Lung microvascular endothelial cell (primary cell): Measurements from ENCODE around the gene ARHGAP19. TPM values are rescaled to one million over a fixed set of nuclear protein-coding genes. Genes with fewer than 3 reads are reported as not detected.

Experiments used
- DNase-seq, 2 donors: peaks; one replicate each; pipeline versions ENCODE4 v3.0.0 to v3.0.0-alpha.2; 2010; ENCODE audit warnings: low read depth in 2 of 2
- total RNA-seq: library from RNA; depleted of rRNA; stranded (reverse); fragments of >200 nt; gene quantifications from 2 replicates; pipeline ENCODE4 v1.2.1, GENCODE V29; 2014

The ARHGAP19 gene
- total RNA-seq, 1 donor from 2014 or later, result 6.2 TPM

DNA sequence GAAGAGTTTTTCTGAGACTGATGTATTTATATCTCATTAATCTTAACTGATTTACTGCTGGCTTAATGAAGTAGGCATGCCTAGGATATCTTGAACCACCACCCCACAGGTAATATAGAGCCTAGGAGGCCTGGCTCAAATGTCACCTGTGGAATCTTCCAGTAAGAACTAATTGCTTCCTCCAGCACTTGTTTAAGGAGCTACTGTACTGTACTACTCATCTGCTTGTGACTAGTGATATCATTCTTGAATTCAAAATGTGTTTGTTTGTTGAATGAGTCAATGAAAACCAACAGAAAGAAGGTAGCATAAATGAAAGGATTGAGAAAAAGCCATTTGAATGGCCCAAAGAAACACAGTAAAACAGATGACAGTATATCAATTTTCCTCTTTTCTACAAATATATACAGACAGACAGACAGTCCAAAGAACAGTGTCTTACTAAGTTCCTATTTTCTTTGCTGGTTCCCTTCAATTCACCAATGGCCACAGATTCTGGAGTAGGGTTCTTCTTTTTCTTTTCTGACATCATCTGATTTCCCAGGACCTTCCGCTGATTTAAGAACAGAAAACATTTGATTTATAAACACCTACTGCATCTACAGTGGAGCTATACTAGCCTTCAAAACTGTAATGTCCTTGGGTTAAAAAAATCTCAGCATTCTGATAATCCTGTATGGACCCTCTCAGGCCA is 63.0 kb downstream of the ARHGAP19 start:
- DNase-seq, result peak in 1 of 2 donors; percentile 10

GRCh38 chr10:97228775-97229157 is 63.7 kb downstream of the ARHGAP19 start:
- DNase-seq, result no peak

DNA sequence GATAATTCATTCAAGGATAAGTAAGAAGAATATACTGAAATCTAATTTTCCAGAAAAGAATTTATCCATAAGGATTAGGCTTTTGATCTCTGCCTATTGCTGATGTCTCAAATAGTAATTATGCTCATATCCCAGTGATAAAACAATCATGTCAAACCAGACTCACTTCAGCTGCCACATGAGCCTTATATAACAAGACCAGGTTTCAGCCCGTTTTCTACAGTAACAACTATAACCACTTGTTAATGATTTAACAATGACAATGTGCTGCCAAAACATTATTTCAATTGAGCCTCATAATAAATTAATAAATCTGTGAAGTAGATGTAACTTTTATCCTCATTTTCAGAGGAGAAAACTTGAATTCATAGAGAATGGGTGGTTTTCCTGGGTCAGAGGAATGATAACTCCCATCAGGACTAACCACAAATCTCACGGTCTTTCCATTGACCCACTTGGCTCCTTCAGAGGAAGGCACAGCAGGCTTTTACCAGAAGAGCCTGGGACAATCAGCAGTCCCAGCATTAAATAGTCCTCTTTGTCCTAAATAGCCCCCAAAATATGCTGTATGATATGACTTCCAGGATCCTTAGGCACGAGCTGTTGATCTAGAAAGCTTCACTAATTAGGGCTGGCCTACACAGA is 64.2 kb downstream of the ARHGAP19 start:
- DNase-seq, result no peak

GRCh38 chr10:97226398-97226797 is 66.0 kb downstream of the ARHGAP19 start:
- no peak for DNase-seq

GRCh38 chr10:97224483-97225435 is 67.7 kb downstream of the ARHGAP19 start:
- DNase-seq, result no peak

DNA sequence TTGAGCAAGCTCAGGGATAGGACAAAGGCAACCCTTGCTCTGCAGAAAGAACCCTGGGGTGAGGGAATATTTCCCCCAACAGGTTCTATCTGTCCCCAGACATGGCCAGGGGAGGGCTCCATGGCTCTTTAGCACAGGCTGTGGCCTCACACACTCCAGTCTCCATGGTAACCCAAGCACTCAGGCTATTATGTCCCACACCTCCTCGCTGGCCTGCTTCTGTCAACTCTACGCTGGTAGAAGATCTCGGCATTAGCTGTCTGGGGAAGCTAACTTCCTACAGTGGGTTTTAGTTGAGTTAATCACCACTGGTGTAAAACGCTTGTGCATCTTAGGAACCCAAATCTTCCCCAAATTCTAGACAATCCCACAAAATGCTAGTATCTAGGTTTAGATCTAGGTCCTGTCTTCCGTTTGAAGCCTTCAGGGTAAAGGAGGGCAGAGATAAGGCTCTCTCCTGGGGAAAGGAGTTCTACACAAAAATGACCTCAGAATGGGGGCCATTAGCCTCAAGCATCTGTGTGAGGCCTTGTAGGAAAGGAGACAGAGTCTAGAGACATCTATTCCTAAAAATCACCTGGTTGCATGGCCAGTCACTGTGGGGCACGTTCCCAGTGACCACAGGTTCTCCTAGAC is 70.0 kb downstream of the ARHGAP19 start:
- no peak for DNase-seq

- DNase-seq, result no peak
Observed at GRCh38 chr10:97220355-97220754, 72.1 kb downstream of the ARHGAP19 start.

GRCh38 chr10:97217299-97217698 is 75.1 kb downstream of the ARHGAP19 start:
- peak in 1 of 2 donors; percentile 37 for DNase-seq

- no peak for DNase-seq
Observed at GRCh38 chr10:97215619-97216260, 76.7 kb downstream of the ARHGAP19 start.

DNA sequence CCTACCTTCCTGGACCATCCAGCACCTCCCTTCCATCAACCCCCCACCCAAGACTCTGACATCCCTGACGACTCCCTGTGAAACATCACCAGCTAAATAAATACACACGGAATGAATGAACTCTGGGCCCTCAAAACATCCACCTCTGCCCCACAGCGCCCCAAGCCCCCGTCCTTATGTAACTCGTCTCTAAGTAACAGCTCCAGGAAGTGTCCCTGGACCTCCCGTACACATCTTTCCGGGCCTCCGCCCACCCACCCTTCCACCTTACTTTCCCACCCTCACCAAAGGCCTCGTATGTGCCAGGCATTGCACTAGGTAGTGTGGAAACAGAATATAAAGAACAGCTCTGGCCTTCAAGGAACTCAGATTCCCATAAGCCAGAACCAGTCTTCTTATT is 79.0 kb downstream of the ARHGAP19 start:
- no peak for DNase-seq

DNA sequence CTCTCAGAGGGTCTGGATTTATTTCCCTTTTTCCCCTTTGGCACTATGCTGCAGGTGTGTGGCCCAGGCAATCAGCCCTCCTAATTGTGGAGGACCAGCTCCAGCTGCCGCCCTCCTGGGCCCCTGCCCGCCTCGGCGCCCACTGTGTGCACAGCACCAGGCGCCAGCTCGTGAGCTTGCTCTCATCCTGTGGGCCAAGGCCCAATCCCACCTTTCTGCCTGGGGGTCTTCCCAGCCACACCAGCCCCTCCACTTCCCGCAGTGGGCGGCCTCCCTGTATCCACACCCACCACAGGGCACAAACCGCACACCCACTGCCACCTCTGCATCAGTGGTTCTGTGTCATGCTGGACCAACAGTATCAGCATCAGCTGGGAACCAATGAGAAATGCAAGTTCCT is 81.2 kb downstream of the ARHGAP19 start:
- DNase-seq, result no peak

DNA sequence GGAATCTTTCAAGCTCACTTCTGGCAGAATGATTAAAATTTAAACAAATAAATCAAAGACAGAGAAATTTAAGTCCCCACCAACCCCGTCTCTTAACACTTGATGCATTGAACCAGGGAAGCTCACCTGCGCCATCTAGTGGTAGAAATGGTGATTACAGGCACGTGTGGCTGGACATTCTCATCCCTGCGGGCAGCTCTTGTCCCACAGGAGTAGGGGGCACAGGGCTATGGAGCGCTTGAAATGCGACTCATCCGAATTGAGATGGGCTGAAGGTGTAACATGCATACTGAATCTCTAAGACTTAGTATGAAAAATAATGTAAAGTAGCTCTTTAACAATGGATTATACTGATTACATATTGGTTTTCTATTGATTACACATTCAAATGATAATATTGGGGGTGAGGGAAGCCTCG is 81.9 kb downstream of the ARHGAP19 start:
- DNase-seq, result peak; percentile 78 to 85

- no peak for DNase-seq
Observed at GRCh38 chr10:97207756-97208346, 84.6 kb downstream of the ARHGAP19 start.

- no peak for DNase-seq
Observed at GRCh38 chr10:97207131-97207530, 85.3 kb downstream of the ARHGAP19 start.

- no peak for DNase-seq
Observed at GRCh38 chr10:97204826-97205679, 87.4 kb downstream of the ARHGAP19 start.

- DNase-seq, result no peak
Observed at GRCh38 chr10:97203220-97203619, 89.2 kb downstream of the ARHGAP19 start.

DNA sequence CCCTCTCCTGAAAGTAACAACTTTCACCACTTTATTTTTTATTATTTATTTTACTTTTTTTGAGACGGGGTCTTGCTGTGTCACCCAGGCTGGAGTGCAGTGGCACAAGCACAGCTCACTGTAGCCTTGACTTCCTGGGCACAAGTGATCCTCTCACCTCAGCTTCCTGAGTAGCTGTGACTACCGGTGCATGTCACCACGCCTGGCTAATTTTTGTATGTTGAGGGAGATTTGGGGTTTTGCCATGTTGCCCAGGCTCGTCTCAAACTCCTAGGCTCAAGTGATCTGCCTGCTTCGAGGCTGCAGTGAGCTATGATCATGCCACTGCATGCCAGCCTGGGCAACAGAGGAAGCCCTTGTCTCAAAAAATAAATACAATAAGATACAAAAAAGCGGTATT is 91.8 kb downstream of the ARHGAP19 start:
- no peak for DNase-seq

DNA sequence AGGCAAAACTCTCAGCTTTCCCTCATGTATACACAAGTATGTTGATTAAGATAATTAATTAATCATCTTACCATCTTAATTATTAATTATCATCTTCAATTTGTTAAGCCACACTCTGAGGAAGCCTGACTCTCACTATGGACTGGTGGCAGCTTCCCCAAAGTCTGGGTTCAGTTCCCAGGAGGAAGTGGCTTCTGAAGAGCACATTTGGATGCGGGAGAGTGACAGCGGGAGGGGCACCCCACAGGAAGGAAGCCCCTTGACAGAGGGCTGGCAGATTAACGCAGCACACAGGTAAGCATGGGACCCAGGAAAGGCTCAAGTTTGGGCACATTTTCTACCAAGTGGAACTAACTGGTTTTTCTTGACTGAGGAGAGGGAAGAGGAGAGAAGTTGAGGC is 93.3 kb downstream of the ARHGAP19 start:
- DNase-seq, result no peak

- DNase-seq, result no peak
Observed at GRCh38 chr10:97197030-97197500, 95.4 kb downstream of the ARHGAP19 start.
